GM21528 (cell line): ENCODE data around the gene TMTC2.
"Not testable (repeated sequence)": the region's sequence is repeated elsewhere in the genome, so short reads cannot be mapped to it uniquely, and the experiment has no call there.

Experiments used
- ATAC-seq: cut with Tn5 transposase; IDR thresholded peaks from one replicate; pipeline ENCODE4 v1.9.1; 2021; ENCODE audit warnings: mild to moderate bottlenecking, moderate library complexity; ENCODE audit not compliant: unreplicated experiment, low FRiP score

Gene TMTC2

GRCh38 chr12:82835217-82835616 lies 148.5 kb downstream of the TMTC2 start:
- ATAC-seq, result no peak

- ATAC-seq, result no peak
Measured at GRCh38 chr12:82838131-82838551, 151.4 kb downstream of the TMTC2 start.

GRCh38 chr12:82838827-82839226 lies 152.1 kb downstream of the TMTC2 start:
- ATAC-seq, result no peak

- no peak for ATAC-seq
Measured at GRCh38 chr12:82839796-82840195, 153.1 kb downstream of the TMTC2 start.

GRCh38 chr12:82841487-82841904 lies 154.8 kb downstream of the TMTC2 start:
- no peak for ATAC-seq

- no peak for ATAC-seq
Measured at GRCh38 chr12:82842480-82842879, 155.8 kb downstream of the TMTC2 start.

GRCh38 chr12:82845076-82845475 lies 158.4 kb downstream of the TMTC2 start:
- not testable (repeated sequence) for ATAC-seq

GRCh38 chr12:82848845-82849244 lies 162.1 kb downstream of the TMTC2 start:
- no peak for ATAC-seq

GRCh38 chr12:82852529-82852928 lies 165.8 kb downstream of the TMTC2 start:
- no peak for ATAC-seq

GRCh38 chr12:82855872-82856271 lies 169.2 kb downstream of the TMTC2 start:
- ATAC-seq, result peak; percentile 70

GRCh38 chr12:82857276-82857675 lies 170.6 kb downstream of the TMTC2 start:
- no peak for ATAC-seq

- no peak for ATAC-seq
Measured at GRCh38 chr12:82857911-82858533, 171.3 kb downstream of the TMTC2 start.

GRCh38 chr12:82858534-82858917 lies 171.8 kb downstream of the TMTC2 start:
- ATAC-seq, result no peak

GRCh38 chr12:82862069-82862841 lies 175.5 kb downstream of the TMTC2 start:
- ATAC-seq, result no peak

- no peak for ATAC-seq
Measured at GRCh38 chr12:82862876-82863649, 176.4 kb downstream of the TMTC2 start.

- no peak for ATAC-seq
Measured at GRCh38 chr12:82866227-82866775, 179.6 kb downstream of the TMTC2 start.

- no peak for ATAC-seq
Measured at GRCh38 chr12:82866946-82867345, 180.2 kb downstream of the TMTC2 start.

GRCh38 chr12:82867762-82868500 lies 181.2 kb downstream of the TMTC2 start:
- ATAC-seq, result no peak

GRCh38 chr12:82870771-82871377 lies 184.2 kb downstream of the TMTC2 start:
- ATAC-seq, result no peak

GRCh38 chr12:82872088-82872487 lies 185.4 kb downstream of the TMTC2 start:
- ATAC-seq, result no peak
